ENCODE measurements around the gene CAPN12. TPM values are rescaled to one million over a fixed set of nuclear protein-coding genes. Genes with fewer than 3 reads are reported as not detected.
A peak's percentile ranks its signal among the peaks of the same experiment; 100 is the strongest.

CAPN12 gene
- total RNA-seq, 1 experiment from 2014 or later = 43.9 TPM

GRCh38 chr19:38729653-38730469 lies 14.4 kb downstream of the CAPN12 start:
- TSS peak; percentile 71 for BruUV-seq (replicated peaks)
- CTCF ChIA-PET = interaction anchor here (0.6 kb wide), 1 partner anchor 11 kb away, joined by 3 read pairs; no protein-coding TSS in a partner anchor
- H3K27me3 ChIP-seq (ENCODE audit: insufficient read depth, low read depth) = no peaks in the 10 kb centered on the region
- DNase-seq = peak; percentile 65 to 81
- intact Hi-C loops (cut with micrococcal nuclease; ENCODE audit: unreplicated experiment) = loop anchor here (1.0 to 10.0 kb wide), 4 partner anchors 73 to 215 kb away; partner anchors contain the start of genes MRPS12 and SARS2
- H3K9me2 ChIP-seq (ENCODE audit: insufficient read depth) = no peaks in the 10 kb centered on the region
- no peak overlapping the region for H2AFZ ChIP-seq
- H3K4me1 ChIP-seq (replicated peaks; ENCODE audit: insufficient read depth) = peaks cover 41% of the 10 kb centered on the region
- no peak overlapping the region for H3K4me2 ChIP-seq
- POLR2A ChIA-PET (ENCODE audit: unreplicated experiment) = interaction anchor here (0.7 to 1.1 kb wide), 2 partner anchors 101 to 108 kb away, joined by 3 to 22 read pairs; no protein-coding TSS in a partner anchor
- H3F3A ChIP-seq (ENCODE audit: insufficient read depth, low read depth) = peaks cover 84% of the 10 kb centered on the region
- H3K9me3 ChIP-seq (ENCODE audit: insufficient read depth, low read depth) = no peaks in the 10 kb centered on the region
- H3K79me2 ChIP-seq (ENCODE audit: low read depth) = peaks cover 18% of the 10 kb centered on the region
- no peaks in the 10 kb centered on the region for H4K20me1 ChIP-seq (ENCODE audit: insufficient read depth)
- no peak overlapping the region for H3K4me3 ChIP-seq
- peak overlapping the region; percentile 58; the same call in 1 of the 2 replicates for H3K27ac ChIP-seq
- peaks cover 16% of the 10 kb centered on the region; the same call in 1 of the 2 replicates for H3K36me3 ChIP-seq (ENCODE audit: low read depth)
- no peak for TF ChIP-seq EZH2 (IDR thresholded peaks at IDR 0.05; ENCODE audit: low read depth)
- TF ChIP-seq CTCF (conservative IDR thresholded peaks at IDR 0.05) = peak; percentile 92

- no peaks in the 10 kb centered on the region for H3K9me3 ChIP-seq (ENCODE audit: insufficient read depth, low read depth)
- no peak overlapping the region for H2AFZ ChIP-seq
- TF ChIP-seq EZH2 (IDR thresholded peaks at IDR 0.05; ENCODE audit: low read depth) = no peak
- TF ChIP-seq CTCF (conservative IDR thresholded peaks at IDR 0.05) = no peak
- H3F3A ChIP-seq (ENCODE audit: insufficient read depth, low read depth) = peaks cover 79% of the 10 kb centered on the region
- H3K4me1 ChIP-seq (replicated peaks; ENCODE audit: insufficient read depth) = peaks cover 35% of the 10 kb centered on the region
- no peak overlapping the region for H3K27ac ChIP-seq
- ChIA-PET CTCF (interaction anchor here (1.0 kb wide), 1 partner anchor 202 kb away, joined by 3 read pairs; the partner anchor contains the start of genes MRPS12 and SARS2), POLR2A (ENCODE audit: unreplicated experiment) (interaction anchor here (0.7 kb wide), 1 partner anchor 102 kb away, joined by 22 read pairs; no protein-coding TSS in a partner anchor)
- H3K4me3 ChIP-seq = no peak overlapping the region
- BruUV-seq (replicated peaks) = no TSS peak
- intact Hi-C loops (cut with micrococcal nuclease; ENCODE audit: unreplicated experiment) = loop anchor here (1.0 kb wide), 1 partner anchor 109 kb away; no protein-coding TSS in a partner anchor
- no peaks in the 10 kb centered on the region for H3K9me2 ChIP-seq (ENCODE audit: insufficient read depth)
- H4K20me1 ChIP-seq (ENCODE audit: insufficient read depth) = no peaks in the 10 kb centered on the region
- H3K4me2 ChIP-seq = no peak overlapping the region
- DNase-seq = no peak
- peaks cover 23% of the 10 kb centered on the region; the same call in 1 of the 2 replicates for H3K36me3 ChIP-seq (ENCODE audit: low read depth)
- H3K27me3 ChIP-seq (ENCODE audit: insufficient read depth, low read depth) = no peaks in the 10 kb centered on the region
- H3K79me2 ChIP-seq (ENCODE audit: low read depth) = peaks cover 8% of the 10 kb centered on the region
Measured at GRCh38 chr19:38728752-38729541, 15.3 kb downstream of the CAPN12 start.

Data from PC-9 (cell line).